ENCODE measurements around the gene GALNTL6.

- TF ChIP-seq, protein P1, sequence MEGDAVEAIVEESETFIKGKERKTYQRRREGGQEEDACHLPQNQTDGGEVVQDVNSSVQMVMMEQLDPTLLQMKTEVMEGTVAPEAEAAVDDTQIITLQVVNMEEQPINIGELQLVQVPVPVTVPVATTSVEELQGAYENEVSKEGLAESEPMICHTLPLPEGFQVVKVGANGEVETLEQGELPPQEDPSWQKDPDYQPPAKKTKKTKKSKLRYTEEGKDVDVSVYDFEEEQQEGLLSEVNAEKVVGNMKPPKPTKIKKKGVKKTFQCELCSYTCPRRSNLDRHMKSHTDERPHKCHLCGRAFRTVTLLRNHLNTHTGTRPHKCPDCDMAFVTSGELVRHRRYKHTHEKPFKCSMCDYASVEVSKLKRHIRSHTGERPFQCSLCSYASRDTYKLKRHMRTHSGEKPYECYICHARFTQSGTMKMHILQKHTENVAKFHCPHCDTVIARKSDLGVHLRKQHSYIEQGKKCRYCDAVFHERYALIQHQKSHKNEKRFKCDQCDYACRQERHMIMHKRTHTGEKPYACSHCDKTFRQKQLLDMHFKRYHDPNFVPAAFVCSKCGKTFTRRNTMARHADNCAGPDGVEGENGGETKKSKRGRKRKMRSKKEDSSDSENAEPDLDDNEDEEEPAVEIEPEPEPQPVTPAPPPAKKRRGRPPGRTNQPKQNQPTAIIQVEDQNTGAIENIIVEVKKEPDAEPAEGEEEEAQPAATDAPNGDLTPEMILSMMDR (optimal IDR thresholded peaks at IDR 0.05 in 1 of 3, IDR thresholded peaks at IDR 0.05 in 1 of 3, conservative IDR thresholded peaks at IDR 0.05 in 1 of 3; ENCODE audit: extremely low read depth in 1 of 3, insufficient read depth in 2 of 3, low read length in 3 of 3), result no peak
- TF ChIP-seq EZH2 (IDR thresholded peaks at IDR 0.05; ENCODE audit: low read length), result no peak
Measured at GRCh38 chr4:172751550-172751949, 938.3 kb downstream of the GALNTL6 start.

All from keratinocyte (primary cell).